Fibroblast of skin of back (primary cell): ENCODE results near the gene DNAJB9.

Experiments
- DNase-seq: peaks from one replicate; pipeline ENCODE4 v3.0.0-alpha.2; 2013

DNAJB9 gene

DNA sequence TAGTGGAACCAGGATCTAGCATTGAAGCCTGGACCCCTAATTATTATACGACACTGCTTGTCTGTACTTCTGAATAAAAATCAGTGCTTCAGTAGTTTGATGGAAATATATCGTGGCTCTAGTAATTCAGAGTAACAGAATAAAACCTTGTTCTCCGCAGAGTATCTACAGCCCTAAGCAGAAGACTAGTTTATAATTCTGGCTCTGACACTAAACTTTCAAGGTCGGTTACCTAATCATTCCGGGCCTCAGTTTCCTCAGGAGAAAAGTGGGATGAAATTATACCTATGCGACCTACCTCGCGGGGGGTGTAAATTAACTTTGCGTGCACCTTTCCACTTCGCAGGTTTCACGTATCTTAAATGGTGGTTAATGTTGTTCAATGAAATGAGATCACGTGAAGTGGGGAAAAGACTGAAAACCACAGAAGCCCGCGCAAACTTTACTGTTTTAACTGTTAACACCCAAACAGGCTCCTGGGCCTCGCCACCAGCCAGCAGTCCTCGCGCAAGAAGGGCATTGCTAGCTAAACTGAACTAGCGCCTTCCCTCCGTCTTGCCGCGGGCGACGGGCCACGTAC lies 783 bp upstream of the DNAJB9 start:
- DNase-seq = no peak

DNA sequence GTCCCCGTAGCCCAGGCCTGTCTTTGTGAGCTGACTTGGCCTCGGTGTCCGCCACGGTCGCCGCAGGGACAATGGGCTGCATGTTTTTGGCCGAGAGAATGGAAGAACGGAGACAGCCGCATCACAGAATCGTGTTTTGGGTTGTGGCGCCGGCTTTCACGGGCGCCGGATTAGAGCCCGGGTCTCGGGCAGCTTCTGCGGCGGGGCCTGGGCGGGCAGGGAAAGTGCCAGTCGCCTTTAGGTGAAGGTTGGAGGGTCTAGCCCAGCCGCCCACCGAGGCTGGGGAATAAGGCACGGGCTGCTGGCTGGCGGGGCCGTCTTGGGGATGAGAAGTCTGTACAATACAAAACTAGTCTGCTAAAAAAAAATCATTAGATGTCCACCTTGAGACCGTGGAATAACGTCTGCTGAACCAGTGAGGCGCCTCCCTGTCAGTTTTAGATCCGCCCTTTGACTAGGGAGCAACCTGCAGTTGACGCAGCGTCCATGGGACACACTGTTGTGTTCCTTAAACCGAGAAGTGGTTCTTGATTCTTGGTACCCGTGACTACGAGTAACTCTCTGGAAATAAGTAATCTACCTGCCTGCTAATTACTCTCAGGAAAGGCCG lies 577 bp downstream of the DNAJB9 start:
- DNase-seq = no peak

DNA sequence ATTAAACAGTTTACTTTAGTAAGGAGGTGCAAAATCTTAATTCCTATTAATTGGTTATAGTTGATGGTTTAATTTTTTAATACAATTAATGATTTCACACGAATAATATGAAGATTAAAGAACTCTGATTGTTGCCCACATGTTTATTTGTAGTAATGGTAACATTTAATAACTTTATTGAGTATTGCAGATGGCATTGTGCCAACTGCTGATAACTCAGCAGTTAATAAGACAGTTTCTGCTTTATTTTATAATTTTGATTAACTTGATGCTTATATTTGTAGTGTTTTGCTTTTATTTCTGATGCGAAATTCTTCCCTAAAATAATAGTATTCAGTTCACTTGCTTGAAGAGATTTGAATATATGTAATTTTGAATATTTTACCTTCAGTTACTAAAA lies 2.8 kb downstream of the DNAJB9 start:
- DNase-seq = no peak

- no peak for DNase-seq
These were observed 5.5 kb downstream of the DNAJB9 start for GRCh38 chr7:108575156-108575555.

- DNase-seq = no peak
These were observed 6.4 kb downstream of the DNAJB9 start for GRCh38 chr7:108576116-108576515.

- no peak for DNase-seq
These were observed 9.3 kb downstream of the DNAJB9 start for GRCh38 chr7:108578937-108579336.

DNA sequence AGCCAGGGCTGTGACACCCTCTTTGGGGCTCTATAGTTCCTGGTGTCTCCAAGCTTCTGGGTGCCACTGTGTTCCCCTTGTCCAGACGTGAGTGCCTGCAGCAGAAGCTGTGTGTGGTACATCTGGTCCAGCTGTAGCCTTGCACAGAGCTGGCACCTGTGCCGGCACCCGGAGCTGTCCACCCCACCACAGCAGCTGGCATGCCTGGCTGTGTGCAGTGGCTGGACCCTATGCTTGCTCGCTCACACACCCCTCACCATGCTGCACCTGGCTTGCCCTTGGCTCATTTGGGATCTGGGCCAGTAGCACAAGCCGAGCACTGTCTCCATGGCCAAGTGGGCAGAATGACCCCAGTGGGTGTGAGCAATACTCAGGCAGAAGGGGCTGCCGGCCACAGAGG lies 10.6 kb downstream of the DNAJB9 start:
- no peak for DNase-seq

DNA sequence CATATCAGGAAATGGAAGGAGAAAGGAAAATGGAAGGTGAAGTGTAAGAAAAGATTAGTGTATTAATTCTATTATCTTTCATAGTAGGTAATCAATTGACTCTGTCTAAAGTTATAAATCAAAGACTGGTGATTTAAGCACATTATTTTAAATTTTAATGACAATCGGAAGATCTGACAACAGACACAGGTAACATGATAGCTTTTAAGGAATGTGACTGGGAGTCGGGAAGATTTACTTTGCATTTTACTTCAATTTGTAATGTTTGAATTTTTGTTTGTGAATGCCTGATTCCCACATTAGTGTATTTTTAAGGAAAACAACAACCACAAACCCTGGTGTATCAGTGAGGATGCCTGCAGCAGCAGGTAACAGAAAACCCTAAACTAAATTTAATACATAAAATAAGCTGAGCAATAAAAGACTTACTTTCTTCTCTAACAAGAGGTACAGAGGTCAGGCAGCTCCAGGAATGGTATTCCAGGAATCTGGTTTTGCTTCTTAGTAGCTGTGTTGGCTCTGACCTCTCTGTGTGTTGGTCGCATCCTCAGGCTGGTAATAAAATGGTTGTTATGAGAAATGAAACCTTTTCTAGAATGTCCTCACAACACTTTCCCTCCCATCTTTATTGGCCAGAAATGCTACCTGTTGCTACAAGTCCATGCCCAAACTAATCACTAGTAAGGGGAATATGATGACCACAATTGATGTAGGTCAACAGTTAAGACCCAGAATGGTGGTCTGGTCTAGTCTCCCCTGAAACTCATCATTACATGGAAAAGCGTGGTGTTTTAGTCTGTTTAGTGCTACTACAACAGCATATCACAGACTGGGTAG lies 12.2 kb downstream of the DNAJB9 start:
- no peak for DNase-seq

DNA sequence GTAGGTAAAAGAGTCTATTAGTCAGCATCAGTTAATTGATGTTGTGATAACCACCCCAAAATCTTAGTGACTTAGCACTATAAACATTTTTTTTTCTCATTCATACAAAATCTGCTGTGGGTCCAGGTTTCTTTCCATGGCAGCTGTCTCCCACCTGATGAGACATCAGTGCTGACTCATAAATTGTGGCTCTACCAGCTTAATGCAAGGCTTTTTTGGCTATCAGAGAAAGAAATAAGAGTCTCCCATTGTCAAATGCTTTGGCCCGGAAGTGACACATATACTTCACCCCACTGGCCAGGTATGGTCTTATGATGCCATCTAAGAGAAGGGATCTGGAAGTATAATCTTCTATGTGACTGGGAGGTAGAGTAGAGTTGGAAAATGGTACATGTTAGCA lies 14.5 kb downstream of the DNAJB9 start:
- DNase-seq = no peak

- no peak for DNase-seq
These were observed 16.2 kb downstream of the DNAJB9 start for GRCh38 chr7:108585843-108586242.

GRCh38 chr7:108586274-108586710 lies 16.6 kb downstream of the DNAJB9 start:
- DNase-seq = no peak

GRCh38 chr7:108589199-108589598 lies 19.5 kb downstream of the DNAJB9 start:
- peak; percentile 36 for DNase-seq

DNA sequence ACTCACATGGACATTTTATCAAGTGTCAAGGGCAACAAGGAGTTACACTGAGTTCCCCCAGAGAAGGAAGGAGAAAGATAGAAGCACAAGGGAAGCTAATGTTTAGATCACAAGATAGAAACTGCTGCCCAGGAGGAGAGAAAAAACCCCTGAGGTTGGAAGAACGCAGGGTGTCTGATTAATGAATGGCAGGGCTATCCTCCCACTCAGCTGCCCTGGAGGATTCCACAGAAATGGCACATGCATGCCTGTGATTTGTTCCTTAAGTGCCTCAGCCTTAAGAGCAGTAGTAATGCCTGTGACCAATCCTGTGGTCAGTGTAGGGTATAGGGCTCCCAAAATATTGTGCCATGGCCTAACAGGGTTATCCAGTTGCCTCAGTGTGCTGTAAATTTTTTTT lies 20.2 kb downstream of the DNAJB9 start:
- no peak for DNase-seq

DNA sequence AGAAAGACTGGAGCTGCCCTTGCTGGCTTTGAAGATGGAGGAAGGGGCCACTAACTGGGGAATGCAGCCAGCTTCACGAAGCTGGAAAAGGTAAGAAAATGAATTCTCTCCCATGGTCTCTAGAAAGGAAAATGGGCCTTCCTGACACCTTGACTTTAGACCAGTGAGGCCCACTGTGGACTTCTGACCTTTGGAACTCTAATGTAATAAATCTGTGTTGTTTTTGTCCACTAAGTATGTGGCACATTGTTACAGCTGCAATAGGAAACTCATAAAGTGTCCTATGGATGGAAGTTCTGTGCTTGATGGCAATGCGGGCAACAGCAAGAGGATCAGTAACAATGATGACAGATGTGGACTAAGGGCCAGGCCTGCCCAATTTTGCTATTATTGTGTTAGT lies 20.9 kb downstream of the DNAJB9 start:
- no peak for DNase-seq

GRCh38 chr7:108592646-108593201 lies 23.1 kb downstream of the DNAJB9 start:
- no peak for DNase-seq

DNA sequence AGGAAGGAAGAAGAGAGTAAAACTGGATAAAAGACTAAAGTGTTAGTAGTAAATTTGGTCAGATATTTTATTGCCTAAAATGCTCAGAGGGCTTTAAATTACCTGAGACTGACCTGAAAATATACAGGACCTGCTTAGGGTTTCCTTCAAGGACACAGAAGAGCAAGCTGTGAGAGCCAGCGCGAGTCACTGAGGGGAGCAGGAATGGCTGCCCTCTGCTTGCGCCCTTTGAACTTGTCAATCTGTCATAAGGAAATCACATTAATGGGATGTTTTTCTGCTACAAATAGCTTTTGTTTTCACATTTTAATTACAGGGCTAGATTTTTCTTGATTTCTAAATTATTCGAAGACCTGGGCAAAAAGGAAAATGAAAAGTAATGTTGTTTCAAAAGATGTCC lies 26.9 kb downstream of the DNAJB9 start:
- no peak for DNase-seq

DNA sequence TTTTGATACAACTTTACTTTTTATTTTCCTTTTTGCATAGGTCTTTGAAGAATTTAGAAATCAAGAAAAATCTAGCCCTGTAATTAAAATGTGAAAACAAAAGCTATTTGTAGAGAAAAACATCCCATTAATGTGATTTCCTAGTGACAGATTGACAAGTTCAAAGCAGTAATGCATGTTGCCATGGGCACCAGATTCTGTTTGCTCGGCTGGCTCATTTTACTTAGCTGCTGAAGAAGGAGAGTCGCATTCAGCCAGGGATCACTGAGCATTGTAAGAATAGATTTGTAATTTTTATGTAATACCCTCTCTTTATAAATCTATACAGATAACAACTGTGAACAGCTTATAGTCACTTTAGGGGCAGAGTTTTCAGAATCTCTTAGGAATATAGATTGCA lies 28.5 kb downstream of the DNAJB9 start:
- DNase-seq = no peak

- DNase-seq = no peak
These were observed 29.4 kb downstream of the DNAJB9 start for GRCh38 chr7:108598914-108599580.

GRCh38 chr7:108600399-108600798 lies 30.7 kb downstream of the DNAJB9 start:
- DNase-seq = no peak

DNA sequence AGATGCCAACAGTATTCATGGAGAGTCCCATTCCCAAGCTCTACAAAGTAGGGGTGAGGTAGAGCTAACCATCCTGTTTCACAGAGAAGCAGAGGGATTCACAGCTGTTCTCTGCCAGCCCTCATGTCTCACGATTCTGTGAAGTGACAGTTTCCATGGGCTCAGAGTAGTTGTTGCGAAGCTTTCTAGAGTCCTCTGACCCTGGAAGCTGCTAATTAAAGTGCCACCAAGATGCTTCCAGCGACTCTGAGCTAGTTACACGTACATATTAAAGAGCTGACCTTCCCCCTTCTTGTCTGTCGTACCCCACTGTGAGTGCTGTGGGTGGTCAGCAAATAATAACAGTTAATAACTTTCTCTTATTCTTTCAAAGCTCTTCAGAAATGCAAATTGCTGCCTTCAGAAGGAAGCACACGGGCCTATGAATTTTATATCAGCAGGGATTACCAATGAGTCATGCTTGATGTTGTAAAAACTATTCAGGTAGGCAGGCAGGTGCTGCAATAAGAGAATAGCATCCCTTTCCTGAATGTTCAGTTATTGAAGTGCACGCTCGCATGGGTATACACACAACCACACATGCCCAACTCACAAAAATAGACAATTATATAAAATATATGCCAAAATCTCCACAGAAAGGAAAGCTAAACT lies 34.1 kb downstream of the DNAJB9 start:
- no peak for DNase-seq

GRCh38 chr7:108604307-108605077 lies 34.8 kb downstream of the DNAJB9 start:
- no peak for DNase-seq
